Ectodermal cell (in vitro differentiated cells): ENCODE data around the gene CPLX3.

Source experiments
- H3K27ac ChIP-seq: 2 replicates; pipeline ENCODE4 v1.7.0; 2013; ENCODE audit warnings: mild to moderate bottlenecking, low read depth, low read length; ENCODE audit not compliant: insufficient read depth, poor library complexity, severe bottlenecking
- H3K27me3 ChIP-seq: 2 replicates; pipeline ENCODE4 v1.7.0; 2013; ENCODE audit warnings: mild to moderate bottlenecking, low read length; ENCODE audit not compliant: insufficient read depth, control insufficient read depth, poor library complexity, severe bottlenecking
- H3K36me3 ChIP-seq: one replicate; pipeline ENCODE4 v1.7.0; 2013; ENCODE audit warnings: low read length; ENCODE audit not compliant: control insufficient read depth, insufficient read depth
- H3K4me1 ChIP-seq: one replicate; pipeline ENCODE4 v1.7.0; 2013; ENCODE audit warnings: low read length; ENCODE audit not compliant: control insufficient read depth, insufficient read depth
- H3K4me3 ChIP-seq: 2 replicates; pipeline ENCODE4 v1.7.0; 2013; ENCODE audit warnings: low read depth, low read length, control low read depth; ENCODE audit not compliant: insufficient read depth
- H3K9me3 ChIP-seq: 2 replicates; pipeline ENCODE4 v1.7.0; 2013; ENCODE audit warnings: mild to moderate bottlenecking, low read length, moderate library complexity; ENCODE audit not compliant: control insufficient read depth
- WGBS, 2 experiments: methylation state at CpG; one replicate each; pipeline ENCODE4 v1.1.7; 2013; ENCODE audit warnings: missing lambda C conversion rate in 2 of 2; 5-methylcytosine and 5-hydroxymethylcytosine counted together

The CPLX3 gene

DNA sequence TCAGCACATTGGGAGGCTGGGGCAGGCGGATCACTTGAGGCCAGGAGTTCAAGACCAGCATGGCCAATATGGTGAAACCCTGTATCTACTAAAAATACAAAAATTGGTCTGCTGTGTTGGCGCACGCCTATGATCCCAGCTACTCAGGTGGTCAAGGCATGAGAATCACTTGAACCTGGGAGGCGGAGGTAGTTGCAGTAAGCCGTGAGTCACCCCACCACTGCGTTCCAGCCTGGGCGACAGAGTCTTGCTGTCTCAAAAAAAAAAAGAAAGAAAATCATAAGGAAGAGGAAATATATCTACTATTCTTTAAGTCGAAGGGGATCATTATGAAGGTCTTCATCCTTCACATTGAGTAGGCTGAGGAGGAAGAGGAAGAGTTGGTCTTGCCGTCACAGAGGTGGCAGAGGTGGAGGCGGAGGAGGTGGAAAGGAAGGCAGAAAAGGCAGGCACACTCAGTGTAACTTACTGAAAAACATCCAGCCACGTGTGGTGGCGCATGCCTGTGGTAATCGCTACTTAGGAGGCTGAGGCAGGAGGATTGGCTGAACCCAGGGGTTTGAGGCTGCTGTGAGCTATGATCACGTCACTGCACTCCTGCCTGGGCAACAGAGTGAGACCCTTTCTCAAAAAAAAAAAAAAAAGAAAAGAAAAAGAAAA lies 30.3 kb upstream of the CPLX3 start:
- H3K36me3 ChIP-seq: peaks cover 6% of the 10 kb centered on the region
- H3K9me3 ChIP-seq: no peaks in the 10 kb centered on the region
- no peak overlapping the region for H3K27ac ChIP-seq
- 95% methylated on average over 14 of the region's 14 CpGs for WGBS, 2 experiments
- H3K4me3 ChIP-seq: no peak overlapping the region
- H3K4me1 ChIP-seq: peaks cover 14% of the 10 kb centered on the region
- no peaks in the 10 kb centered on the region for H3K27me3 ChIP-seq

DNA sequence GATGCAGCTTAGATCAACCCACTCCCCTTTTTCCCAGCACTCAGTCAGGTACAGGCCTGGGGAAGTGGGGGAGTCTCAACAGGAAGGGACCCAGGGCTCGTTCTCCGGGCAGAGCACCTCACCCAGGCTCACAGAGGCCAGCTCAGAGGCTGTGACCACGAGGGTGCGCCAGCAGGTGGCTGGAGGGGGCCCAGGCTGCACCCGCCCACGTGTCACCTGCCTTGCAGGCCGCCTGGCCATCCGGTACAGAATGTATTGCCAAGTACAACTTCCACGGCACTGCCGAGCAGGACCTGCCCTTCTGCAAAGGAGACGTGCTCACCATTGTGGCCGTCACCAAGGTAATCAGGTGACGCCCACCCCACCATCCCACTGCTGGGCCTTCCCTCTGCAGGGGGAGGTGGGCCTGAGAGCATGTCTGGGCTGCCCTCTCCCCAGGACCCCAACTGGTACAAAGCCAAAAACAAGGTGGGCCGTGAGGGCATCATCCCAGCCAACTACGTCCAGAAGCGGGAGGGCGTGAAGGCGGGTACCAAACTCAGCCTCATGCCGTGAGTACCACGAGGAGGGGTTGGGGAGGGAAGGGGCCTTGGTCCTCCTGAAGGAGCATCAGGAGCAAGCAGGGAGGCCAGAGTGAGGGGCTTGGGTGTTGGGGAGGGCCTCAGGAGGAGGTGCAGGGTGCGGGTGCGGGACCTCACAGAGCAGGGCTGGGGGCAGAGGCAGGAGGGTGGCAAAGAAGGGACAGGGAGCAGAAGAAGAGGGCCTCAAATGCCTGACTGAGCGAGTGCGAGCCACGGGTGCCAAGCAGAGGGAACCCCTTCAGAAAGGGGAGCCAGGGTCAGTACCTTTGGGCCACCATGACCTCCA lies 27.8 kb upstream of the CPLX3 start:
- 92 to 93% methylated on average over 25 of the region's 25 CpGs for WGBS, 2 experiments
- Histone ChIP-seq H3K27ac (no peak overlapping the region), H3K36me3 (peaks cover 21% of the 10 kb centered on the region), H3K4me3 (no peak overlapping the region), H3K9me3 (no peaks in the 10 kb centered on the region), H3K4me1 (peaks cover under 1% of the 10 kb centered on the region), H3K27me3 (no peaks in the 10 kb centered on the region)

DNA sequence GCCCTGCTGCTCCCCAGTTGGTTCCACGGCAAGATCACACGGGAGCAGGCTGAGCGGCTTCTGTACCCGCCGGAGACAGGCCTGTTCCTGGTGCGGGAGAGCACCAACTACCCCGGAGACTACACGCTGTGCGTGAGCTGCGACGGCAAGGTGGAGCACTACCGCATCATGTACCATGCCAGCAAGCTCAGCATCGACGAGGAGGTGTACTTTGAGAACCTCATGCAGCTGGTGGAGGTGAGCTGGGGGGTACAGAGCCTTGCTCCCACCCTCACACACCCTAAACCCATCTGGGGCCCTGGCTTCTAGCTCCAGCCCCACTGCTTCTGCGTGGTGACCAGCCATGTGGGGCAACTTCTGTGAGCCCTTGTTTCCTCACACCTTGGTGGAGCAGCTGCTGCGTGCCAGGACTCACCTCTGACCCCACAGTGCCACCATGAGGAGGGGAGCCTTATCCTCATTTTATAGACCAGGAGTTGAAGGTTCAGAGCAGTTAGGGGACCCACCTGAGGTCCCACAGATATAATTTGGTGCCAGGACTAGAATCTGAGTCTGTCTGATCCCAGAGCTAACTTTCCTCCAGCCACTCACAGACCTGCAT lies 27.1 kb upstream of the CPLX3 start:
- Histone ChIP-seq H3K9me3 (no peaks in the 10 kb centered on the region), H3K27ac (no peak overlapping the region), H3K4me3 (no peak overlapping the region), H3K27me3 (no peaks in the 10 kb centered on the region), H3K4me1 (no peaks in the 10 kb centered on the region), H3K36me3 (peaks cover 21% of the 10 kb centered on the region)
- WGBS, 2 experiments: 93% methylated on average over 16 of the region's 16 CpGs

DNA sequence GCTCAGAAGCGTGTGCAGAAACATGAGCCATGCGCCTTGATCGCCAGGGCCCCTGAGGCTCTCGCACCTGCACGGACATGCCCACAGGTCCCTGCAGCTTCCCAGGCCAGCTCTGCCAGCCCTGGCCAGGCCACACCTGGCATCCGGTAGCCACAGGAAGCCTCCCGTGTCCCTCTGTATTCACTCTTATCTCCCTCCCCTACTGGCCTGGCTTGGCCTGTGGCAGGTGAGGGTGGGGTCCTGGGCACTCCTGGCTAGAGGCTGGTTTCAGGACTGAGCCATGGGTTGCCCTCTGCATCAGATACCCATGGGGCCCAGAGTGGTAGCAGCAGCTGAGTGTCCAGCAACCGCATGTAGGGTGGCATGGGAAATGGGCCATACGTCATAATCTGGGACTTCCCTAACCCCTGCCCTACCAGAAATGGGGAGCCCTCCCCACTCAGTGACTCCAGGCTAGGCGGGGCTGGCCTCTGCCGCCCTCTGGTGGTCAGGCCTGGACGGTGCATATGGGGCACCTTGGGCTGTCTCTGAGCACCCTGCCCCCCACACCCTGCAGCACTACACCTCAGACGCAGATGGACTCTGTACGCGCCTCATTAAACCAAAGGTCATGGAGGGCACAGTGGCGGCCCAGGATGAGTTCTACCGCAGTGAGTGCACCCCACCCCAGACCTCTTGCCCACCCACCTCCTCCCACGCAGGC lies 26.4 kb upstream of the CPLX3 start:
- Histone ChIP-seq H3K4me1 (no peaks in the 10 kb centered on the region), H3K9me3 (no peaks in the 10 kb centered on the region), H3K27ac (no peak overlapping the region), H3K4me3 (no peak overlapping the region), H3K36me3 (peaks cover 21% of the 10 kb centered on the region), H3K27me3 (no peaks in the 10 kb centered on the region)
- WGBS, 2 experiments: 62 to 63% methylated on average over 18 of the region's 18 CpGs

DNA sequence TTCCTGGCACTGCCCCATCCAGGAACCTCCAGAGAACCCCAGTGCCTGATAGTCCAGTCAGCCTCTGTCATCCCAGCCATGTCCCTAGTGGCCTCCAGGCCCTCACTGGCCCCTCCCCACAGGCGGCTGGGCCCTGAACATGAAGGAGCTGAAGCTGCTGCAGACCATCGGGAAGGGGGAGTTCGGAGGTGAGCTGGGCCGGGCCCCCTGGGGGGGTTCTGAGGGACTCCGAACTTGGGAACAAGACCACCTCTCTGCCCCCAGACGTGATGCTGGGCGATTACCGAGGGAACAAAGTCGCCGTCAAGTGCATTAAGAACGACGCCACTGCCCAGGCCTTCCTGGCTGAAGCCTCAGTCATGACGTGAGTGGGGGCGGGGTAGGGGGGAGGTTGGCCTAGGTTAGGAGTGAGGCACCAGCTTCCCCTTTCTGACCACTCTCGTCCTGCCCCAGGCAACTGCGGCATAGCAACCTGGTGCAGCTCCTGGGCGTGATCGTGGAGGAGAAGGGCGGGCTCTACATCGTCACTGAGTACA lies 25.8 kb upstream of the CPLX3 start:
- Histone ChIP-seq H3K36me3 (peaks cover 21% of the 10 kb centered on the region), H3K27ac (no peak overlapping the region), H3K4me1 (no peaks in the 10 kb centered on the region), H3K27me3 (no peaks in the 10 kb centered on the region), H3K9me3 (no peaks in the 10 kb centered on the region), H3K4me3 (no peak overlapping the region)
- WGBS, 2 experiments: 92 to 94% methylated on average over 20 of the region's 20 CpGs

DNA sequence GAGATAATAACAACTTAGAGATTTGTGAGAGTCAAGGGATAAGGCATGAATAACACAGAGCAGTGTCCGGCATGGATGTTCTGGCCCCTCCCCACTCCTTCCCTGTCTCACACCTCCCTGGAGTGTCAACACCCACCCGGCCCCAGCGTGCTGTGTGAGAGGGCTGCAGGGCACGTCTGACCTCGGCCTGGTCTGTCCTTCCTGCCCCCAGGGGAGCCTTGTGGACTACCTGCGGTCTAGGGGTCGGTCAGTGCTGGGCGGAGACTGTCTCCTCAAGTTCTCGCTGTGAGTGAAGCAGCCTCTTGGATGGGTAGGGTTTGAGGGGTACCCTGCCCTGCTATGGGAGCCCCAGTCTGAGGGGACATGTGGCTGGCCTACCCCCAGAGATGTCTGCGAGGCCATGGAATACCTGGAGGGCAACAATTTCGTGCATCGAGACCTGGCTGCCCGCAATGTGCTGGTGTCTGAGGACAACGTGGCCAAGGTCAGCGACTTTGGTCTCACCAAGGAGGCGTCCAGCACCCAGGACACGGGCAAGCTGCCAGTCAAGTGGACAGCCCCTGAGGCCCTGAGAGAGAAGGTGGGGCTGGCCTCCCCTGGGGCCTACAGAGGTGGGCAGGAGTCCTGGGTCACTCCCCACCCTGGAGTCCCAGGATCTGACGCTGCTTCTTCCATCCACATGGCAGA lies 25.0 kb upstream of the CPLX3 start:
- Histone ChIP-seq H3K27ac (no peak overlapping the region), H3K27me3 (no peaks in the 10 kb centered on the region), H3K4me3 (no peak overlapping the region), H3K9me3 (no peaks in the 10 kb centered on the region), H3K36me3 (peaks cover 21% of the 10 kb centered on the region), H3K4me1 (no peaks in the 10 kb centered on the region)
- WGBS, 2 experiments: 95% methylated on average over 18 of the region's 18 CpGs

DNA sequence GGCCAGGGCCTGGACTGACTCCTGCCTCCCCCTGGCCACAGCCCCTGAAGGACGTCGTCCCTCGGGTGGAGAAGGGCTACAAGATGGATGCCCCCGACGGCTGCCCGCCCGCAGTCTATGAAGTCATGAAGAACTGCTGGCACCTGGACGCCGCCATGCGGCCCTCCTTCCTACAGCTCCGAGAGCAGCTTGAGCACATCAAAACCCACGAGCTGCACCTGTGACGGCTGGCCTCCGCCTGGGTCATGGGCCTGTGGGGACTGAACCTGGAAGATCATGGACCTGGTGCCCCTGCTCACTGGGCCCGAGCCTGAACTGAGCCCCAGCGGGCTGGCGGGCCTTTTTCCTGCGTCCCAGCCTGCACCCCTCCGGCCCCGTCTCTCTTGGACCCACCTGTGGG lies 24.1 kb upstream of the CPLX3 start:
- H3K9me3 ChIP-seq: no peaks in the 10 kb centered on the region
- WGBS, 2 experiments: 96% methylated on average over 20 of the region's 20 CpGs
- no peak overlapping the region for H3K27ac ChIP-seq
- H3K36me3 ChIP-seq: peaks cover 21% of the 10 kb centered on the region
- H3K4me3 ChIP-seq: no peak overlapping the region
- no peaks in the 10 kb centered on the region for H3K4me1 ChIP-seq
- H3K27me3 ChIP-seq: no peaks in the 10 kb centered on the region

DNA sequence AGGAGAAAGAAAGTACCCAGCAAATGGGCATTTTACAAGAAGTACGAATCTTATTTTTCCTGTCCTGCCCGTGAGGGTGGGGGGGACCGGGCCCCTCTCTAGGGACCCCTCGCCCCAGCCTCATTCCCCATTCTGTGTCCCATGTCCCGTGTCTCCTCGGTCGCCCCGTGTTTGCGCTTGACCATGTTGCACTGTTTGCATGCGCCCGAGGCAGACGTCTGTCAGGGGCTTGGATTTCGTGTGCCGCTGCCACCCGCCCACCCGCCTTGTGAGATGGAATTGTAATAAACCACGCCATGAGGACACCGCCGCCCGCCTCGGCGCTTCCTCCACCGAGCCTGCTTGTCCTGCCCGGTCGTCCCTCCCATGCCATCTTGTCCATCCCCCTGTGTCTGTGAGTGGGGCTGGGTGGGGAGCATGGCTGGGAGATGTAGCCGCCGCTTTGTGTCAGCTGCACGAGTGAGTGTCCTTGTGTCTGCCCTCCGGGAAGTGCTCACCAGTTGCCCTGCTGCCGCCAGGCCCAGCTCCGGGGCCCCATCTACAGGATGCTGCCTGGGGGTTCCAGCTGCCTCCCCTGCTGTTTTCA lies 23.5 kb upstream of the CPLX3 start:
- WGBS, 2 experiments: 95 to 96% methylated on average over 31 of the region's 31 CpGs
- Histone ChIP-seq H3K27me3 (no peaks in the 10 kb centered on the region), H3K4me1 (no peaks in the 10 kb centered on the region), H3K9me3 (no peaks in the 10 kb centered on the region), H3K36me3 (peaks cover 21% of the 10 kb centered on the region), H3K27ac (no peak overlapping the region), H3K4me3 (no peak overlapping the region)

DNA sequence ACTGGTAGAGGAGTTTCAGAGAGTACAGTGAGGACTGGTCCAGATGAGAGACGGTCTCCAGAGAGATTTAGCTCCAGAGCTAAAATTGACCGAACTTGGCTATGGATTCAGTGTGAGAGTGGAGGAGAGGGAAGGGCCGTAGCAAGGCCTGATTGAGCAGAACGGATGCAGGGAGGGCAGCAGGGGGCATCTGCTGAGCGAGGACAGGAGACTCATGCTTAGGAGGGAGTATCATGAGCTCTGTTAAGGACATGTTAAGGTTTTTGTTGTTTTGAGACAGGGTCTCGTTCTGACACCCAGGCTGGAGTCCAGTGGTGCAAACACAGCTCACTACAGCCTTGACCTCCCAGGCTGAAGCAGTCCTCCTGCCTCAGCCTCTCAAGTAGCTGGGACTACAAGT lies 21.5 kb upstream of the CPLX3 start:
- WGBS, 2 experiments: 84 to 85% methylated on average over 6 of the region's 6 CpGs
- Histone ChIP-seq H3K4me1 (peaks cover 5% of the 10 kb centered on the region), H3K36me3 (peaks cover 21% of the 10 kb centered on the region), H3K9me3 (no peaks in the 10 kb centered on the region), H3K27ac (no peak overlapping the region), H3K27me3 (no peaks in the 10 kb centered on the region), H3K4me3 (no peak overlapping the region)
